ENCODE results near the gene PRDM16. TPM values are rescaled to one million over a fixed set of nuclear protein-coding genes. Genes with fewer than 3 reads are reported as not detected.

The PRDM16 gene
- polyA plus RNA-seq, 2 of the 4 experiments (the other 2 are of a cell fraction), result 0.03 to 0.35 TPM

- ChIA-PET CTCF (no interaction called here), POLR2A (no interaction called here)
- DNase-seq (ENCODE audit: low read depth in 1 of 2, low spot score in 1 of 2) (no peak), ATAC-seq (no peak), FAIRE-seq (no peak)
- Histone ChIP-seq H3K4me1 (no peaks in the 10 kb centered on the region), H3K4me2 (no peak overlapping the region), H3K27ac (no peak overlapping the region), H3K9me3 (no peaks in the 10 kb centered on the region), H3K4me3 (no peak overlapping the region)
- 37% methylated on average over 6 of the region's 14 CpGs for WGBS (ENCODE audit: missing lambda C conversion rate)
- TF ChIP-seq RCOR1 (IDR thresholded peaks at IDR 0.05; ENCODE audit: low read depth, low read length) (no peak), HES2 (IDR thresholded peaks at IDR 0.05) (no peak), TFCP2L1 (CRISPR knock-in tag; IDR thresholded peaks at IDR 0.05) (no peak), BCL3 (IDR thresholded peaks at IDR 0.05) (no peak), NR3C1 (IDR thresholded peaks at IDR 0.05) (no peak), KDM5A (IDR thresholded peaks at IDR 0.05) (no peak), HDAC2 (IDR thresholded peaks at IDR 0.05) (no peak), FOXS1 (CRISPR knock-in tag; IDR thresholded peaks at IDR 0.05) (no peak), JUN (IDR thresholded peaks at IDR 0.05) (no peak)
These were observed 82.5 kb downstream of the PRDM16 start for GRCh38 chr1:3151456-3151855.

GRCh38 chr1:3152143-3152542 is 83.1 kb downstream of the PRDM16 start:
- CTCF ChIA-PET, result no interaction called here
- Histone ChIP-seq H3K27ac (no peak overlapping the region), H3K4me1 (no peaks in the 10 kb centered on the region), H3K4me3 (no peak overlapping the region), H3K9me3 (no peaks in the 10 kb centered on the region), H3K4me2 (no peak overlapping the region)
- TF ChIP-seq CBX8 (IDR thresholded peaks at IDR 0.05) (no peak), NPAS2 (CRISPR knock-in tag; IDR thresholded peaks at IDR 0.05; ENCODE audit: borderline replicate concordance) (no peak), POLR2AphosphoS2 (conservative IDR thresholded peaks at IDR 0.05; ENCODE audit: low read length) (no peak), RFX5 (IDR thresholded peaks at IDR 0.05) (no peak), KDM5A (IDR thresholded peaks at IDR 0.05) (no peak), BCL3 (IDR thresholded peaks at IDR 0.05) (no peak), HEYL (CRISPR knock-in tag; IDR thresholded peaks at IDR 0.05) (no peak), USF2 (IDR thresholded peaks at IDR 0.05) (no peak), HMGXB4 (CRISPR knock-in tag; IDR thresholded peaks at IDR 0.05; ENCODE audit: borderline replicate concordance) (no peak), E2F6 (IDR thresholded peaks at IDR 0.05; ENCODE audit: borderline replicate concordance, low read depth) (no peak), JUN (IDR thresholded peaks at IDR 0.05) (no peak)
- DNase-seq (ENCODE audit: low read depth in 1 of 2, low spot score in 1 of 2) (no peak), FAIRE-seq (no peak), ATAC-seq (no peak)
- POLR2A ChIA-PET, result no interaction called here

- ATAC-seq (no peak), DNase-seq (ENCODE audit: low read depth in 1 of 2, low spot score in 1 of 2) (no peak), FAIRE-seq (no peak)
- Histone ChIP-seq H3K27ac (no peak overlapping the region), H3K4me3 (no peak overlapping the region), H3K4me2 (no peak overlapping the region), H3K4me1 (no peaks in the 10 kb centered on the region), H3K9me3 (no peaks in the 10 kb centered on the region)
- POLR2A ChIA-PET, result no interaction called here
- TF ChIP-seq JUNB (IDR thresholded peaks at IDR 0.05) (no peak), RARB (CRISPR knock-in tag; IDR thresholded peaks at IDR 0.05) (no peak)
- WGBS (ENCODE audit: missing lambda C conversion rate), result 48% methylated on average over 3 of the region's 13 CpGs
- CTCF ChIA-PET, result no interaction called here
These were observed 84.2 kb downstream of the PRDM16 start for GRCh38 chr1:3153197-3153596.

Measured in A549 (cell line).